Left ventricle myocardium superior (tissue), 1 donor: ENCODE results near the gene TTYH2. TPM values are rescaled to one million over a fixed set of nuclear protein-coding genes. Genes with fewer than 3 reads are reported as not detected.
"Not testable (repeated sequence)": the region's sequence is repeated elsewhere in the genome, so short reads cannot be mapped to it uniquely, and the experiment has no call there.

ENCODE experiments used
- ATAC-seq: fragments of 200-7000 bp; cut with Tn5 transposase; one replicate; pipeline ENCODE4 v1.9.1; 2020; ENCODE audit warnings: mild to moderate bottlenecking, moderate library complexity
- DNase-seq: peaks from one replicate; pipeline ENCODE4 v3.0.0-alpha.2; 2020
- intact Hi-C: fragments of 100-400 bp; cut with micrococcal nuclease; formaldehyde crosslinking; loops from one replicate; pipeline ENCODE4 v1.11.0; 2022
- long read RNA-seq: library from polyadenylated mRNA; unstranded; transcript quantifications from one replicate; pipeline ENCODE4 v2.0.0, GENCODE V29; 2021
- total RNA-seq: library from RNA; stranded (reverse); fragmentation: NEBNext Ultra II Directional; extraction: Animal tissue kit (Norgen Biotek cat#: 25700); gene quantifications from one replicate; pipeline ENCODE4 v1.2.1, GENCODE V29; 2021
- donor health status: DM: no; HTN: yes; CAD: no; lungs with severe emphysema.

Gene TTYH2
- 42.6 TPM for total RNA-seq
- long read RNA-seq, transcript TTYH2-201 (14 exons, 3,490 nt), result major isoform, 29 of 76 reads
- long read RNA-seq, partial matches to known transcripts, result 19 of 76 reads
- long read RNA-seq, other reads (novel, unspliced or antisense), result 26 of 76 reads

GRCh38 chr17:74212913-74213791 lies at the start of gene TTYH2:
TSS of gene TTYH2 (plus strand) at chr17:74213571. CDS start at chr17:74213588, 17 bp downstream.
- peak; percentile 94 for DNase-seq
- peak; percentile 83 for ATAC-seq
- intact Hi-C loops, result loop anchor here (5.0 kb wide), 1 partner anchor 89 kb away; no protein-coding TSS in a partner anchor

- intact Hi-C loops, result no loop called here
- ATAC-seq (no peak), DNase-seq (no peak)
These were observed 49.5 kb upstream of the TTYH2 start for GRCh38 chr17:74163836-74164235.

DNA sequence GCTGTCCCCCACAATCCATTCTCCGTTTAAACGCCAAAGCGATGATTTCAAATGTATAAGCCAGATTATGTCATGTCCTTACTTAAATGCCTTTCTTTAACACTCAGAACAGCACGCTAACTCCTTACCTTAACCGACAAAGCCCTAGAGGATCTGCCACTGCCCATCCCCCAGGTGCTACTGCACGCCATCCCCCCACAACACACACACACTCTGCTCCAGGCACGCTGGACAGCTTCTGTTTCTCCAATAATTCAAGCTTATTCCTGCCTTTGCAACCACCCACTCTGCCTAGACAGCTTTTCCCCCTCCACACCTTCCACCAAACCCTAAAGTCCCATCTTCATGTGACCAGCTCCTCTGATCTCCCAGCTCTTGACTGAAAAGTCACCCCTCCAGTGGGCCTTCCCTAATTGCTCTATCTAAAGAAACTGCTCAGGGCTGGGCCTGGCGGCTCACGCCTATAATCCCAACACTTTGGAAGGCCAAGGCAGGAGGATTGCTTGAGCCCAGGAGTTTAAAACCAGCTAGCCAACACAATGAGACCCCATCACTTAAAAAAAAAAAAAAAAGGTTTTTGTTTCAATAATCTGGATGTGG lies 48.8 kb upstream of the TTYH2 start:
- DNase-seq (no peak), ATAC-seq (no peak)
- intact Hi-C loops, result no loop called here

- intact Hi-C loops, result no loop called here
- no peak for ATAC-seq
- no peak for DNase-seq
These were observed 47.5 kb upstream of the TTYH2 start for GRCh38 chr17:74165797-74166365.

GRCh38 chr17:74170924-74171323 lies 42.4 kb upstream of the TTYH2 start:
- ATAC-seq, result no peak
- intact Hi-C loops, result no loop called here
- no peak for DNase-seq

- ATAC-seq, result no peak
- intact Hi-C loops, result no loop called here
- DNase-seq, result no peak
These were observed 40.7 kb upstream of the TTYH2 start for GRCh38 chr17:74172700-74173099.

GRCh38 chr17:74176546-74177001 lies 36.8 kb upstream of the TTYH2 start:
- intact Hi-C loops, result no loop called here
- ATAC-seq, result peak; percentile 88
- DNase-seq, result peak; percentile 60

DNA sequence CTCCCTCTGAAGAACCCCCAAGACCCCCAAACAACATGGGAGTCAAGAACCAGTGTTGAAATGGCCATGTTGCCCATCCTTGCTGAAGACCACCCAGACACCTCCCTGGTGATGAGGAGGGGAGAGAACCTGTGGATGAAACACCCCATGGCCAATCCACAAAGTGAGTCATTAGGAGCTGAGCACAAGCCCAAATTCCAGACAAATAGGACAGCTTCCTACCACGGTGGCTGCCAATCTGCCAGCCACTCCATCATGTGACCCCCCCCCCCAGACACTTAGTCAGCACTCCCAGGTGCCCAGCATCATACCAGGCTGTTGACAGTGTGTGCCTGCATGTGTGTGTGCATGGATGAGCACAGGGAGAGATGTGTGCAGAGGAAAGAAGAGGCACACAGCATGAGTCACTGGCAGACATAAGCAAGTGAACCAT lies 36.3 kb upstream of the TTYH2 start:
- DNase-seq (no peak), ATAC-seq (no peak)
- intact Hi-C loops, result no loop called here

GRCh38 chr17:74179576-74179975 lies 33.8 kb upstream of the TTYH2 start:
- intact Hi-C loops, result no loop called here
- DNase-seq (no peak), ATAC-seq (no peak)

- intact Hi-C loops, result no loop called here
- ATAC-seq (no peak), DNase-seq (no peak)
These were observed 33.0 kb upstream of the TTYH2 start for GRCh38 chr17:74180336-74180735.

DNA sequence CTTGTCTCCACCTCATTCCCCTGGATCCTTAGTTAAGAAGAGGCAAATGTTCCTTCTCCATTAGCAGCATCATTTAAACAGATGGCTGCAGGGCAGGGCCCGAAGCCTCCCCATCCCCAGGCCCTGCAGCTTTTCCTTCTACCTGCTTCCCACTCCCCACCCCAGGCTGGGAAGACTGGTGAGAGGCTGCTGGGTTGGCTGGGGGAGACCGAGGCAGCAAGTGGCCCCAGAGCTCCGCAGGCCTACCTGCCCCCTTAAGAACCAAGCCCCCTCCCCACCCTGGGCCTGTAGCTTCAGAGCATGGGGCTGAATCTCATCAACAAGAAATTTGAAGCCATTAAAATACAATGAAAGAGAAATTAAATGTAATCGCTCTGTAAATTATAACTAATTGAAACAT lies 32.0 kb upstream of the TTYH2 start:
- ATAC-seq, result no peak
- DNase-seq, result no peak
- intact Hi-C loops, result no loop called here

GRCh38 chr17:74182041-74182723 lies 31.2 kb upstream of the TTYH2 start:
- ATAC-seq (no peak), DNase-seq (no peak)
- intact Hi-C loops, result no loop called here

- intact Hi-C loops, result no loop called here
- no peak for DNase-seq
- no peak for ATAC-seq
These were observed 30.0 kb upstream of the TTYH2 start for GRCh38 chr17:74183411-74183810.

DNA sequence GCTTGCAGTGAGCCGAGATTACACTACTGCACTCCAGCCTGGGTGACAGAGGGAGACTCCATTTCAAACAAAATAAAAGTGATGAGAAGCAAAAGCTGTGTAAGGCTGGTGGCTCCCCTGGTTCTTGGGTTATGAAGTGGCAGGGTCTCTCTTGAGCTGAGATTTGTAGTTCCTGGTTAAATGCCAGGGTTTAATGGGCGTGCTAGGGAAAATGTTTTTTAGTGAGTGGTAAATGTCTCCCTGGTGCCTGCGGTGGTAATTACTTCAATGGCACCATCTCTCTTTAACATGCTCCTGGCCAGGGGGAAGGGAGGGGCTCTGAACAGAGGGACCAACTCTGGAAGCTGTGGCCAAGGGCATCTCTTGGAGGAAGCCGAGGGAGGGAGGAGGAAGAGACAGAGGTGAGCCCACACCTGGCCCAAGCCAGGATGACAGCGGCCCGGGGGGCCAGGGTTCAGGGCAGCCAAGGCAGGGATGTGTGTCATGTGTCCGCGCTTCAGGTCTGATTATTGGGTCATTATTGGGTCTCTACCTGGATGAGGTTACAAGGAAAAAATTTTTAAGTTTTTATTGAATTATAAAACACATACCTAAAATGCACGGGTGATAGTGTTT lies 27.7 kb upstream of the TTYH2 start:
- DNase-seq (no peak), ATAC-seq (no peak)
- intact Hi-C loops, result no loop called here

DNA sequence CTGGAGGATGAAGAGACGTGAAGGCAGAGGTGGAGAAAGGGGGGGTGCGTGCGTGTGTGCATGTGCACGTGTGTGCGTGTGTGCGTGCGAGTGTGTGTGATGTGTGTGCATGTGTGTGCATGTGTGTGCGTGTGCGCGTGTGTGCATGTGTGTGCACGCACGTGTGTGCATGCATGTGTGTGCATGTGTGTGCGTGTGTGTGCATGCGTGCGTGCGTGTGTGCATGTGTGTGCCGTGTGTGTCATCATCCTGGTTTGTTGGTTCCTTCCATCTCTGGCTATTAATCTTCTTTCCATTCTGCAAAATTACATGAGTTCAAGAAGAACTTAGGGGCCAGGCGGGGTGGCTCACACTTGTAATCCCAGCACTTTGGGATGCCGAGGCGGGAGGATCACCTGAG lies 26.9 kb upstream of the TTYH2 start:
- no peak for DNase-seq

GRCh38 chr17:74187761-74188160 lies 25.6 kb upstream of the TTYH2 start:
- ATAC-seq (no peak), DNase-seq (no peak)

More for the DNA sequence above, 26.9 kb upstream of the TTYH2 start:
- intact Hi-C loops, result no loop called here
- ATAC-seq, result no peak

GRCh38 chr17:74188687-74189086 lies 24.7 kb upstream of the TTYH2 start:
- ATAC-seq, intact Hi-C loops, DNase-seq: not testable (repeated sequence)

More at GRCh38 chr17:74187761-74188160, 25.6 kb upstream of the TTYH2 start:
- intact Hi-C loops, result no loop called here

- DNase-seq (no peak), ATAC-seq (peak; percentile 78)
- intact Hi-C loops, result no loop called here
These were observed 23.2 kb upstream of the TTYH2 start for GRCh38 chr17:74190154-74190553.
